ENCODE data around the gene KRTAP29-1.

KRTAP29-1 gene

GRCh38 chr17:41308918-41309359, 6.3 kb upstream of the KRTAP29-1 start, which contains the start of gene KRTAP16-1:
KRTAP16-1 (minus strand) TSS chr17:41309309; CDS start chr17:41309253, 56 bp downstream.
- DNase-seq (ENCODE audit: low read depth in 2 of 2) = no peak
- TF ChIP-seq CTCF (IDR thresholded peaks at IDR 0.05; ENCODE audit: low read depth, low read length) = no peak
- no peak within 1 kb of the TSS for H3K4me3 ChIP-seq (replicated peaks in 1 of 2; ENCODE audit: low read depth in 2 of 2, low read length in 2 of 2)

GRCh38 chr17:41308251-41308917, 5.7 kb upstream of the KRTAP29-1 start:
- no peak overlapping the region for H3K4me3 ChIP-seq (replicated peaks in 1 of 2; ENCODE audit: low read depth in 2 of 2, low read length in 2 of 2)
- TF ChIP-seq CTCF (IDR thresholded peaks at IDR 0.05; ENCODE audit: low read depth, low read length) = no peak

GRCh38 chr17:41307647-41308046, 5.0 kb upstream of the KRTAP29-1 start:
- peak in 1 of 2 donors; percentile 15 for DNase-seq (ENCODE audit: low read depth in 2 of 2)
- no peak overlapping the region for H3K4me3 ChIP-seq (replicated peaks in 1 of 2; ENCODE audit: low read depth in 2 of 2, low read length in 2 of 2)
- no peak for TF ChIP-seq CTCF (IDR thresholded peaks at IDR 0.05; ENCODE audit: low read depth, low read length)

More at GRCh38 chr17:41308251-41308917, 5.7 kb upstream of the KRTAP29-1 start:
- no peak for DNase-seq (ENCODE audit: low read depth in 2 of 2)

DNA sequence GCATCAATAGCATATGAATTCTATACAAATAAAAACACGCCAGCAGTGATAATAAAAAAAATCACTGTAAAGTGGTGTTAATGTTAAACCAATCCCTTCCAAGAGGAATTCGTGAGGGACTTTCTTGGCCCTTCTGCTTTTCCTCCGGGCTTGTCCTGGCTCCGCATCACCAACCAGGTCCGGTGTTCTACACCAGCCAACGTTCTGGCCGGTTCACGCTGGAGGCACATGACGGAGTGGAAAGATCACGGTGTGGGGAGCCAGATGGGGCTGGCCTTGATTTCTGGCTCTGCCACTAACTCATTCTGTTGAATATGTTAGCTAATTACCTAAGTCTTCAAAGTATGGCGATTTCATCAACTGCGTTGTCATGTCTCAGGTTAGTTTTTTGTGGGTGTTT, 1.4 kb upstream of the KRTAP29-1 start:
- DNase-seq (ENCODE audit: low read depth in 2 of 2) = no peak
- TF ChIP-seq CTCF (IDR thresholded peaks at IDR 0.05; ENCODE audit: low read depth, low read length) = no peak
- no peak overlapping the region for H3K4me3 ChIP-seq (replicated peaks in 1 of 2; ENCODE audit: low read depth in 2 of 2, low read length in 2 of 2)

DNA sequence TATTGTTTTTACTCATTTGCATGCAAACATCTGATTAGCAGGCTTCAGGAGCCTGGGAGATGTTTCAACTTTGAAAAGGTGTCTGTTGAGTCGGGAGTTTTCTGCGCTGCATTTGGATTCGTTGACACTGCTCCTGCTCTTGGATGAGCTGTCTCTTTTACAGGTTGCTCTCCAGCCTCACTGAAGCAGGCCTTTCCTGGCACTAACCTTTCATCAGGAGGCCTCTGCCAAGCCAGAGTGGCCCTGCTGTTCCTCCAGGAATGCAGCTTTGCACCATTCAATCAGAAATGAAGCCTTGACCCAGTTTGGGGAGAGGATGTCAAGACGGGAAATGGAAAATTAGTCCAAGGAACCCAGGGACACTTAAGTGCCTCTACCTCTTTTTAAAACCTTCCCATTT, 330 bp upstream of the KRTAP29-1 start:
- DNase-seq (ENCODE audit: low read depth in 2 of 2) = no peak
- TF ChIP-seq CTCF (IDR thresholded peaks at IDR 0.05; ENCODE audit: low read depth, low read length) = no peak
- no peak overlapping the region for H3K4me3 ChIP-seq (replicated peaks in 1 of 2; ENCODE audit: low read depth in 2 of 2, low read length in 2 of 2)

- TF ChIP-seq CTCF (IDR thresholded peaks at IDR 0.05; ENCODE audit: low read depth, low read length) = no peak
- no peak overlapping the region for H3K4me3 ChIP-seq (replicated peaks in 1 of 2; ENCODE audit: low read depth in 2 of 2, low read length in 2 of 2)
- no peak for DNase-seq (ENCODE audit: low read depth in 2 of 2)
These were observed 1.4 kb downstream of the KRTAP29-1 start for GRCh38 chr17:41301204-41301790.
